ENCODE results near the gene COL27A1.
A peak's percentile ranks its signal among the peaks of the same experiment; 100 is the strongest.
"Not testable (repeated sequence)": the region's sequence is repeated elsewhere in the genome, so short reads cannot be mapped to it uniquely, and the experiment has no call there.

COL27A1 gene

DNA sequence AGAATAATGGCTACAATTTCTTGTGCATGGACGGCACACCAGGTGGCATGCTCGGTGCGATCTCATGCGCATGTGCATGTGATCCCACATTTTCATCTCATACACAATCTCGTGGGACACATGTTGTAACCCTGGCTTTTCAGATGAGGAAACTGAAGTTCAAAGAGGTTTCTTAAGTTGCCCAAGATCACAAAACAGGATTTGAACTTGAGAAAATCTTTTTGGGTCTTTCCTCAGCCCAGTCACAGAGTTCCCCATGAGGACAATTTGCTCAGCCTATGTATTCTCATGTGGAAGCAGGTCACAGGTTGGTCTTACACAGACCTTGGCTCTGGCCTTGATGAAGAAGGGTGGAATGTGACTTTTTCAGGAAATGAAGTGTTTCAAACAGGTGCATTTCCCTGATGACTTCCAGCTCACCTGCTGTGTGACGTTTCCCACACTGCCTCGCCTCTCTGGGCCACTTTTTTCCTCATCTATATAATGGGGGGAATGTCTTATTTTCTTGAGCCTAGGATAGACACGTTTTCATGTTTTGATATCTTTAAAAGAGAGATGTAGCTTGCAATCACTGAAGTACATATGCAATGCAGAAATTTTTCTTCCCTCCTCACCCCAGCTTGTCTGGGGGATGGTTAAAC is 160.5 kb downstream of the COL27A1 start:
- Histone ChIP-seq H3K27me3 (no peaks in the 10 kb centered on the region), H3K4me1 (ENCODE audit: control insufficient read depth in 1 of 2, insufficient read depth in 1 of 2, low read depth in 1 of 2, low read length in 1 of 2) (peaks cover 66 to 67% of the 10 kb centered on the region in 2 experiments), H3K36me3 (no peaks in the 10 kb centered on the region), H3K9me3 (no peaks in the 10 kb centered on the region), H3K4me3 (ENCODE audit: low read depth in 1 of 2, low read length in 1 of 2) (peak overlapping the region in 1 of 2 experiments; percentile 2), H3K27ac (peak overlapping the region; percentile 92)
- TF ChIP-seq, protein P1, sequence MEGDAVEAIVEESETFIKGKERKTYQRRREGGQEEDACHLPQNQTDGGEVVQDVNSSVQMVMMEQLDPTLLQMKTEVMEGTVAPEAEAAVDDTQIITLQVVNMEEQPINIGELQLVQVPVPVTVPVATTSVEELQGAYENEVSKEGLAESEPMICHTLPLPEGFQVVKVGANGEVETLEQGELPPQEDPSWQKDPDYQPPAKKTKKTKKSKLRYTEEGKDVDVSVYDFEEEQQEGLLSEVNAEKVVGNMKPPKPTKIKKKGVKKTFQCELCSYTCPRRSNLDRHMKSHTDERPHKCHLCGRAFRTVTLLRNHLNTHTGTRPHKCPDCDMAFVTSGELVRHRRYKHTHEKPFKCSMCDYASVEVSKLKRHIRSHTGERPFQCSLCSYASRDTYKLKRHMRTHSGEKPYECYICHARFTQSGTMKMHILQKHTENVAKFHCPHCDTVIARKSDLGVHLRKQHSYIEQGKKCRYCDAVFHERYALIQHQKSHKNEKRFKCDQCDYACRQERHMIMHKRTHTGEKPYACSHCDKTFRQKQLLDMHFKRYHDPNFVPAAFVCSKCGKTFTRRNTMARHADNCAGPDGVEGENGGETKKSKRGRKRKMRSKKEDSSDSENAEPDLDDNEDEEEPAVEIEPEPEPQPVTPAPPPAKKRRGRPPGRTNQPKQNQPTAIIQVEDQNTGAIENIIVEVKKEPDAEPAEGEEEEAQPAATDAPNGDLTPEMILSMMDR (IDR thresholded peaks at IDR 0.05): no peak

DNA sequence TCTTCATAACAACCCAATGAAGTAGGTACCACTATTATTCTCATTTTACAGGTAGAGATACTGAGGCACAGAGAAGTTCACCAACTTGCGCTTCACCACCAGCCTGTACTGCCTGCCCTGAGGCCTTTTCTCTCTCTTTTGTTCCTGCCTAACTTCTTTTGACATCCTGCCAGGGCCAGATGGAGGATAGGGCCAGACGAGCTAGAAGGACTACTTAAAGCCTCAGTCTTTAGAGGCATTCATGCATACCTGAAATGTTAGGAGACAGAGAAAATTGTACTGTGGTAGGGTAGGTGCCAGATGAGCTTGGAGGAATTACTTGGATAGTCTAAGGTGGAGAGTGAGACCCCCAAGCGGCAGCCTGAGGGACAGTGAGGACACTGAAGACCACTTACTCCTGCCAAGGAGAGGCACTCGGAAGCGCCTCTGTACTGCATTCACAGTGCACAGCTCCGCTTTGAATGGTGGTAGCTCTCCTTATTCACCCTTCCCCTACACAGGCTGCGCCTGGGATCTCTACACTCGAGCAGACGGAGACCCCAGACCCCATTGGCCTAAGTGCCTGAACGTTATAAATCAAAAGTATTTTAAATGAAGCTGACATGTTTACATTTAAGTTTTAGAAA is 161.4 kb downstream of the COL27A1 start:
- Histone ChIP-seq H3K4me1 (ENCODE audit: control insufficient read depth in 1 of 2, insufficient read depth in 1 of 2, low read depth in 1 of 2, low read length in 1 of 2) (peaks cover 72 to 74% of the 10 kb centered on the region in 2 experiments), H3K9me3 (no peaks in the 10 kb centered on the region), H3K27me3 (no peaks in the 10 kb centered on the region), H3K27ac (peak overlapping the region; percentile 92), H3K36me3 (no peaks in the 10 kb centered on the region), H3K4me3 (ENCODE audit: low read depth in 1 of 2, low read length in 1 of 2) (no peak overlapping the region)
- TF ChIP-seq, protein P1 (IDR thresholded peaks at IDR 0.05): no peak

DNA sequence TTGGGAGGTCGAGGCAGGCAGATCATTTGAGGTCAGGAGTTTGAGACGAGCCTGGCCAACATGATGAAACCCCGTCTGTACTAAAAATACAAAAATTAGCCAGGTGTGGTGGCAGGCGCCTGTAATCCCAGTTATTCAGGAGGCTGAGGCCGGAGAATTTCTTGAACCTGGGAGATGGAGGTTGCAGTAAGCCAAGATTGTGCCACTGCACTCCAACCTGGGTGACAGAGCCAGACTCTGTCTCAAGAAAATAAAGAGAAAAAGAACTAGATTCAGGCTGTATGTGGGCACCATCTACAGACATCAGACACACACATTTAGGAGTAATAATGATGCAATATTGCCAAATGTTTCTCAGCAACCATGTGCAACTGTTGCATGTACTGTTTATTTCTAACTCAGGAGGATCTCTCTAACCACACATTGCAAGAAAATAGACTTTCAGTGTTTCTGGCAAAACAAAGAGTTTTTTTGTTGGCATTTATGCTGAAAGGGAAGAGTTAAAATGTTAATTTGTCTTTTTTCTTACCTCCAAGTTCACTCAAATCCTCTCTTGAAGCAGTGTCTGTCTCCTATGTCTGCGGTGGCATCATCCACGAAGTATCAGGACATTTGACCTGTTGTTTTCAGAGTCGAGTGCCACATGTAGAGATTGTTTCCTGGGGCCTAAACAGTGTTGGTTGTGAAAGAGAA is 162.5 kb downstream of the COL27A1 start:
- H3K4me1 ChIP-seq (ENCODE audit: control insufficient read depth in 1 of 2, insufficient read depth in 1 of 2, low read depth in 1 of 2, low read length in 1 of 2): peaks cover 82 to 84% of the 10 kb centered on the region in 2 experiments
- H3K36me3 ChIP-seq: no peaks in the 10 kb centered on the region
- peak overlapping the region; percentile 4 to 42 for H3K4me3 ChIP-seq (ENCODE audit: low read depth in 1 of 2, low read length in 1 of 2)
- H3K27ac ChIP-seq: peak overlapping the region; percentile 92
- no peaks in the 10 kb centered on the region for H3K9me3 ChIP-seq
- TF ChIP-seq, protein P1 (IDR thresholded peaks at IDR 0.05): no peak
- no peaks in the 10 kb centered on the region for H3K27me3 ChIP-seq

DNA sequence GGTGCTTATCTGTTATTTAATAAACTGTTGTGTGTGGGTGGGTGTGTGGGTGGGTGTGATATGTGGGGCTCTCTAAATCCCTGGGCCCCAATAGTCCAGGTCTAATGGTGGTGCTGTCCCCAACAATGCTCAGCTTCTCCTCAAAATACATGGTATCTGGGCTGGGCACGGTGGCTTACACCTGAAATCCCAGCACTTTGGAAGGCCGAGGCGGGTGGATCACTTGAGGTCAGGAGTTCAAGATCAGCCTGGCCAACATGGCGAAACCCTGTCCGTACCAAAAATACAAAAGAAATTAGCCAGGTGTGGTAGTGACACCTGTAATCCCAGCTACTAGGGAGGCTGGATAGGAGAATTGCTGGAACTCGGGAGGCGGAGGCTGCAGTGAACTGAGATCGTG is 163.1 kb downstream of the COL27A1 start:
- Histone ChIP-seq H3K27ac (peak overlapping the region; percentile 92), H3K4me3 (ENCODE audit: low read depth in 1 of 2, low read length in 1 of 2) (peak overlapping the region in 1 of 2 experiments; percentile 42)

DNA sequence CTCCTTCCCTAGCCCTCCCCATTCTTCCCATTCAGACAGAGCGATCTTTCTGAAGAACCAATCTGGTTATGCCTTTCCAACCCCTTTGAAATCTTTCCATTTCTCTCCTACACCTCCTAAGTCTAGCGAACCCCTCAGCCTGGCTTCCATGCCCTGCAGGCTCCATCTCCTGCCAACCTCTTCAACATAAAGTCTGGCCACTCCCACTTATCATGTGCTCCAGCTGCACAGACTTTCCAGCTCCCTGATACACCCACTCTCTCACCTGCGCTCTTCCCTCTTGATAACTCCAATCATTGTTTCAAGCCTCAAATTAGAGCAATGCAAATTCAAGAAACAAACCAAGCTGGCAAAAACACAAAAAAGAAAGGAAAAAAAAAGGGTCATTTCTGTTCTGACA is 163.8 kb downstream of the COL27A1 start:
- Histone ChIP-seq H3K27me3 (no peaks in the 10 kb centered on the region), H3K27ac (peak overlapping the region; percentile 92), H3K36me3 (no peaks in the 10 kb centered on the region), H3K9me3 (no peaks in the 10 kb centered on the region), H3K4me1 (ENCODE audit: control insufficient read depth in 1 of 2, insufficient read depth in 1 of 2, low read depth in 1 of 2, low read length in 1 of 2) (peaks cover 88% of the 10 kb centered on the region in 2 experiments), H3K4me3 (ENCODE audit: low read depth in 1 of 2, low read length in 1 of 2) (no peak overlapping the region)
- TF ChIP-seq, protein P1 (IDR thresholded peaks at IDR 0.05): no peak

More for the DNA sequence above, 163.1 kb downstream of the COL27A1 start:
- H3K27me3 ChIP-seq: no peaks in the 10 kb centered on the region
- H3K4me1 ChIP-seq (ENCODE audit: control insufficient read depth in 1 of 2, insufficient read depth in 1 of 2, low read depth in 1 of 2, low read length in 1 of 2): peaks cover 82 to 84% of the 10 kb centered on the region in 2 experiments
- H3K36me3 ChIP-seq: no peaks in the 10 kb centered on the region
- no peaks in the 10 kb centered on the region for H3K9me3 ChIP-seq
- TF ChIP-seq, protein P1 (IDR thresholded peaks at IDR 0.05): no peak

DNA sequence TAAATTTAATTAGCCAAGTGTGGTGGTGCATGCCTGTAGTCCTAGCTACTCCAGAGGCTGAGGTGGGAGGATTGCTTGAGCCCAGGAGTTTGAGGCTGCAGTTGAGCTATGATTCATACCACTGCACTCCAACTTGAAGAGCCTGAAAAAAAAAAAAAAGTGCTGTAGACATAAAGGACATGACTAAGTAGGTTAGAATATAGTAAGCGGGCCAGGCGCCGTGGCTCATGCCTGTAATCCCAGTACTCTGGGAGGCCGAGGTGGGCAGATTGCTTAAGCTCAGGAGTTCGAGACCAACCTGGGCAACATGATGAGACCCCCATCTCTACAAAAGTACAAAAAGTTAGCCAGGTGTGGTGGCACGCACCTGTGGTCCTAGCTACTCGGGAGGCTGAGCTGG is 165.4 kb downstream of the COL27A1 start:
- H3K36me3 ChIP-seq; H3K27ac ChIP-seq; H3K9me3 ChIP-seq; H3K4me3 ChIP-seq (ENCODE audit: low read depth in 1 of 2, low read length in 1 of 2); H3K27me3 ChIP-seq: not testable (repeated sequence)
- peaks cover 81 to 85% of the 10 kb centered on the region in 2 experiments for H3K4me1 ChIP-seq (ENCODE audit: control insufficient read depth in 1 of 2, insufficient read depth in 1 of 2, low read depth in 1 of 2, low read length in 1 of 2)

Data from neutrophil (primary cell).